GM21619 (cell line): ENCODE results near the gene ACE2.
"Not testable (repeated sequence)": the region's sequence is repeated elsewhere in the genome, so short reads cannot be mapped to it uniquely, and the experiment has no call there.

Experiments used
- ATAC-seq: cut with Tn5 transposase; IDR thresholded peaks from one replicate; pipeline ENCODE4 v1.9.1; 2021; ENCODE audit not compliant: unreplicated experiment

ACE2 gene

GRCh38 chrX:15600745-15601144, at the start of gene ACE2:
ACE2 (minus strand) TSS chrX:15600960; CDS start chrX:15600911, 49 bp downstream.
- no peak for ATAC-seq

- not testable (repeated sequence) for ATAC-seq
Measured at GRCh38 chrX:15647510-15647909, 46.8 kb upstream of the ACE2 start.

DNA sequence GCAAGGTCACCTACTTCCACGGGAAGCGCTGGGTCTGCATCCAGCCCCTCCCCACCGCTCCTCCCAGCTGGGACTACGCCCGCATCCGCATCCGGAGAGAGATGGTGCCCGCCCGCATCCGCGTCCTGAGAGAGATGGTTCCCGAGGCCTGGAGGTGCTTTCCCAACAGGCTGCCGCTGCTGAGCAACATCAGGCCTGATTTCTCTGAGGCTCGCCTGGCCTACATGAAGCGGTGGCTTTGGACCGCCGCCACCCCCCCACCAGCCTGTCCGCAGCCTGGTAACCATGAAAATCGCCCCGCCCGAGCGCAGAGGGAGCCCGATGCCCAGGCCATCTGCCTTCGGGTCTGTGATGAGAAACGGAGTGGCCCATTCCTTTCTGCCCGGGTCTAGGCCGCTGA, 45.8 kb upstream of the ACE2 start:
- no peak for ATAC-seq

GRCh38 chrX:15646031-15646430, 45.3 kb upstream of the ACE2 start:
- no peak for ATAC-seq

- no peak for ATAC-seq
Measured at GRCh38 chrX:15645266-15645665, 44.5 kb upstream of the ACE2 start.

DNA sequence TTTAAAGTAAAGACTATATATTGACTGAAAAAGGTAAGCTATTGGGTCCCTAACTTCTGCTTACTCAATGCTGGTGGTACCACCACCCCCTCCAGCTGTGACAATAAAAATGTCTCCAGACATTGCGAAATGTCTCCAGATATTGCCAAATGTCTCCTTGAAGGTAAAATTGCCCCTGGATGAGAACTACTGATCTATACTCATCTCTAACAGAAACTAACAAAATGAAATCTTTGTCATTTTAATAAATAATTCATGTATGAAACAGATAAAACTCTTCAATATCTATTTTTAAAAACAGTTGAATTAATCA, 43.8 kb upstream of the ACE2 start:
- ATAC-seq: no peak

GRCh38 chrX:15643786-15644559, 43.2 kb upstream of the ACE2 start:
- ATAC-seq: no peak

DNA sequence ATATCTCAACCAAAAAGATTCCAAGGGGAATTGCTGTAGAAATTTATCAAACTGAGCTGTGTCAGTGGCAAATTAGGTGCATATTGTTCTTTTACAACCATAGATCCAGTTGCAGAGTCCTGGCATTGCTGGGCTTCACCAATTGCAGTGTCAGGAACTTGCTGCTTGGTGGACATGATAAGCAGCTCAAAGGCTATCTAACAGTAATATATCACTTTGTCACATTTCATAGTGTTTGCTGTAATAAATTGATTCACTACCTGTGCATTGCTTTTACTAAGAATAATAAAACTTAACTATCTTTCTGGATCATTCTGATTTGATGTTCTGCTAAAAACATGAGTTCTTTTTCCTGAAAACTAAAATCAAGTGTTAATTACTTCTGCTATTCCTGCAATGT, 30.9 kb upstream of the ACE2 start:
- no peak for ATAC-seq

- no peak for ATAC-seq
Measured at GRCh38 chrX:15623054-15623453, 22.3 kb upstream of the ACE2 start.

DNA sequence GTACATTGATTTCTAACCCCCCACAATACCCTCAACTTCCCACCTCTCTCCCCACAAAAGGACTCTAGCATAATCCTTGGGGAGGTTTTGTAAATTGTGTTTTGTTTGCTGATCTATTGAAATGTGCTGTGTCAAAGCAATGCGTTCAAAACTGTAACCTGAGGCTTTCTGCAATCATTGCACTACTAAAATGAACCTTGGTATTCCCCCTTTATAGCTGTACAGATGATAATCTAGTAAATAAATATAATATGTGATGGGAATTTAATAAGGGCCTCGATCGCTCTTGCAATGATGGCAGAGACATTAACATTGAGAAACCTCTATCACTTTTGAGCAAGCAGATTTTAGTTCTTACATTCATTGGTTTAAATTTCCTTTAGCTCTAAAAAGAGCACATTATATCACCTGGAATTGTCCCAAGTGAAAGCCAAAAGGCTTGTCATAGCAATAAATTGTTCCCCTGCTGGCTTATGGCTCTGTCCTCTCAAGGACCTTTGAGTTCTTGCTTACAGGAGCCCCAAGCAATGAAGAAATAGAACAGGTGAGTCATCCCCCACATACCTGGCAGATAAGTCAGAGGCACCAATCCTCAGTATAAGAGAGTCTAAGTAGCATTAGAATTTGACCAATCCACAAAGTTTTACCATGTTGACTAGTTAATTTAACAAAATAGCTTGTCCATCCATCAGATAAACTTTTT, 18.4 kb upstream of the ACE2 start:
- no peak for ATAC-seq

GRCh38 chrX:15617111-15617510, 16.4 kb upstream of the ACE2 start:
- ATAC-seq: no peak

- no peak for ATAC-seq
Measured at GRCh38 chrX:15616531-15616930, 15.8 kb upstream of the ACE2 start.

DNA sequence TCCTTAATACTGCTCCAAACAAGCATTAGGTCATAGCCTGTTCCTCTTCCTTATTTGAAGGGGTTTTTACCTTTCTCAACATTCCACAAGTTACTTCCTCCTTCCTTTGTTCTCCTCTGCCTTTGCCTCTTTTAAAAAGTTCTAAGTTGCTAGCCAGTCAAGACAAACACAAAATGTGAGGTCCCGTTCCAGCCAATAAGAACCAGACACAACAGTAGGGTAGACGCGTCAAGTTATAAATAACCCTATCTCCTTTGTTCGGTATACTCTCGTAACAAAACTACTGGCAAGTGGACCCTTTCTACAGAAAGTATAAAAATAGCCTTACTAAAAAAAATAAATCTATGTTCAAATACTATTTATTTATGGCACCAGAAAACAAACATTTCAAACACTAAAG, 6.3 kb upstream of the ACE2 start:
- no peak for ATAC-seq

DNA sequence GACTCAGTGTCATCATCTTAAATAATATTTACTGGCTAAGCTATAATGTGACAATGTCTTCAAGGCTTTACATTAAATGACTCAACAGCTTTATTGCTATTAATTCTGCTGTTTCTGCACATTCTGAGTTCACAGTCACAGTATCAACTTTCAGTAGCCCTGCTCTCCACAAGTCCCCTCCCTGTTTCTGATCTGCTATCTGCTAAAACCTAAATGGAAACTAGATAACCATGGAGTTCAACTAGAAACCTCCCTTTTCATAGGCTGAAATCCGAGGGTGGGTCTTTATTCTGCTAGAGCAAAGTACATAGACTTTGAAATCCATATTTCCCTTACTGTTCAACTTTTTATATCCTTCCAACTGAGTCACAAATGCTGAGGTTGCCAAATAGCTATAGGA, 5.4 kb upstream of the ACE2 start:
- ATAC-seq: no peak

DNA sequence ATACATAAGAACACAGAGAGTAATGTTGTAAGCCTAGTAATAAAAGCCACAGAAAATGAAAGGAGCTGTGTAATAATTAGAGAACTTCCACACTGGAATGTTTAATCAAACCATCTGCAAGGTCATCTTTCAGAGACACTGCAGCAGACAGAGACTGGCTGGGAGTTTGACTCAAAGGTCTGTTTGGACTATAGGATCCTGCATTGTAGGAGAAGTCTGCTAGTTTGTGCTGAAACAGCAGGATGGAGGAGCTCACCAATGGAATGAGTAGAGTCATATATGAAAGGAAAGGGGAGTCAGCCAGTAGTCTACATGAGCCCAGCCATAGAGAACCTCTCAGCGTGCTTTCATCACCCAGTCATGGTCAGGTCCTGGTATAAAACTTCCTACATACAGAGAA, 4.5 kb upstream of the ACE2 start:
- no peak for ATAC-seq

DNA sequence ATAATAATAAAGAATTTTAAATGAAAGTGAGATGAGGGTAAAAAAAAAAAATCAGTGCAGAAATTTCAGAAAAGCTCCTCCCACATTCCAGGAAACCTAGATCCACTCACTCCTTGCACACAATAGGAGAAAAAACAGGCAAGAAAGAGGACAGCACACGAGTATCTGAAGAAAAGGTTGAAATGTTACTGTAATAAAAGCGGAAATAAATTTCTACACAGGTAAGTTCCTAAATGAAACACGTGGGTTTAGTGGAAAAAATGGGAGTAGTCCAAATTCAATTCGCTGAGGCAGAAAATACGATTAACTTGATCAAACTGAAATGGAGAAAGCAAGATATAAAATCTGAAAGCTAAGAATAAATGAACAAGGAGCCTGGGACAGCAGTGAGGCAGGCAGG, 2.0 kb upstream of the ACE2 start:
- no peak for ATAC-seq

GRCh38 chrX:15601932-15602331, 1.2 kb upstream of the ACE2 start:
- no peak for ATAC-seq

DNA sequence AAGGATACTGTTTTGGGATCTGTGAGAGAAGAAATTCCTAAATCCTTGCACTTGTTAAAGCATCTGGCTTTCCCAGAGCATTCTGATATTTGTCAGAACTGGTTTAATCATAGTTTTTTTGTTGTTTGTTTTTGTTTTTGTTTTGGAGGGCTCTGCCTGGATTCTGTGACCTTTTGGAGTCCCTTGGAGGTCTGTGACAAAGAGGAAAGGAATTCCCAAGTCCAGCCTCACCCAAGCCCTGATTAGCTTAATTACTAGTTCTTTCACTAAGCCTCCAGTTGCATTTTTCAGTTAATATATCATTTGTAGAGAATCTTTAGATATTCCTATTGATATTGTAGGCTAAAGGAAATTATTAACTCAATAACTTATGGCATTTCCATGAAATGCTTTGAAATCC, 711 bp downstream of the ACE2 start:
- no peak for ATAC-seq

DNA sequence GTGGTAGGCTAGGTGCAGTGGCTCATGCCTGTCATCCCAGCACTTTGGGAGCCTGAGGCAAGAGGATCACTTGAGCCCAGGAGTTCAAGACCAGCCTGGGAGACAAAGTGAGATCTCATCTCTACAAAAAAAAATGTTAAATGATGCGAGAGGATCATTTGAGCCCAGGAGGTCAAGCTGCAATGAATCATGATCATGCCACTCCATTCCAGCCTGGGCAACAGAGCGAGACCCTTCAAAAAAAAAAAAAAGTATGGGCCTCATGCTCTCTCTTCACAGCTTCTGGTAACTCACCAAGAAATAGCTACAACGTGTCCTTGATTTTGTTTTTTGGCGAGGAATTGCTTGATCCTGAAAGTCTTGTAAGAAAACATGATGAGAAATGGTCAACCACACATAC, 1.3 kb downstream of the ACE2 start:
- no peak for ATAC-seq

GRCh38 chrX:15598026-15598425, 2.7 kb downstream of the ACE2 start:
- no peak for ATAC-seq

DNA sequence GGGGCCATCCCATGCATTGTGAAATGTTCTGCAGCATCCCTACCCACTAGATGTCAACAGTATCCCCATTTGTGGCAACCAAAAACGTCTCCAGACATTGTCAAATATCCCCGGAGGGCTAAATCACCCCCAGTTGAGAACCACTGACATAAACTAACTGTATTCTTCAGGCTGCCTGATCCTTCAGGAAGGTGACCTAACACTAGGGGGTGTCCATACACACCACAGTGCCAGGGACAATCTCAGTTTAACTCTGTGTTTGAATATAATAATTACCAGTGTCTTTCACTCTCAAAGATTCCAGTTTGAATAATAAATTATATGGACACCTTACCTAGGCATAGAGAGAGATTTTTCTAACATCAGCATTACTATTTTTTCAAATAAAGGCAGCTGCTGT, 6.4 kb downstream of the ACE2 start:
- no peak for ATAC-seq

- ATAC-seq: no peak
Measured at GRCh38 chrX:15579778-15580747, 20.7 kb downstream of the ACE2 start.
